ENCODE results near the gene STX16. TPM values are rescaled to one million over a fixed set of nuclear protein-coding genes. Genes with fewer than 3 reads are reported as not detected.

STX16 gene
- total and polyA plus RNA-seq, 2 donors (not counting 1 experiment from before 2014, with no cell fraction given), result 110 to 117 TPM

GRCh38 chr20:58673119-58673518 lies 22.0 kb downstream of the STX16 start:
- Histone ChIP-seq H3K36me3 (replicated peaks in 1 of 2; ENCODE audit: control extremely low read depth in 1 of 2, control insufficient read depth in 1 of 2, extremely low read depth in 1 of 2, insufficient read depth in 2 of 2, low read length in 1 of 2) (peaks cover 2 to 76% of the 10 kb centered on the region in 2 experiments), H3K4me1 (ENCODE audit: control insufficient read depth in 2 of 2, insufficient read depth in 2 of 2, low read length in 2 of 2) (peaks cover 8 to 13% of the 10 kb centered on the region in 2 donors), H3K9me3 (ENCODE audit: control extremely low read depth in 1 of 3, control insufficient read depth in 2 of 3, insufficient read depth in 1 of 3, low read length in 2 of 3) (no peaks in the 10 kb centered on the region), H3K27me3 (replicated peaks in 1 of 4; ENCODE audit: control extremely low read depth in 1 of 4, control insufficient read depth in 3 of 4, insufficient read depth in 4 of 4, low read length in 3 of 4) (no peaks in the 10 kb centered on the region), H4K20me1 (ENCODE audit: control insufficient read depth, insufficient read depth, low read length, poor library complexity, severe bottlenecking) (peaks cover 64% of the 10 kb centered on the region), H3K79me2 (ENCODE audit: control insufficient read depth, insufficient read depth, low read length) (peaks cover 3% of the 10 kb centered on the region), H2AFZ (ENCODE audit: insufficient read depth, low read depth, low read length, poor library complexity, severe bottlenecking) (no peak overlapping the region), H3K4me2 (replicated peaks; ENCODE audit: low read depth, low read length, poor library complexity, severe bottlenecking) (no peak overlapping the region), H3K9ac (ENCODE audit: low read length) (no peak overlapping the region), H3K27ac (ENCODE audit: low read length in 2 of 2) (no peak overlapping the region), H3K4me3 (ENCODE audit: control extremely low read depth in 1 of 5, extremely low read depth in 1 of 5, insufficient read depth in 1 of 5, low read depth in 2 of 5, low read length in 4 of 5) (no peak overlapping the region)
- Mint-ChIP-seq H3K27ac (no peak overlapping the region), H3K4me1 (peaks cover 13% of the 10 kb centered on the region), H3K4me3 (no peak overlapping the region), H3K27me3 (no peaks in the 10 kb centered on the region), H3K9me3 (ENCODE audit: insufficient read depth) (no peaks in the 10 kb centered on the region)
- TF ChIP-seq CTCF (IDR thresholded peaks at IDR 0.05) (no peak), EZH2 (IDR thresholded peaks at IDR 0.05; ENCODE audit: borderline replicate concordance, insufficient read depth, low read depth, low read length, poor library complexity, severe bottlenecking) (no peak)
- CTCF ChIA-PET, result no interaction called here
- intact Hi-C loops (cut with micrococcal nuclease), result no loop called here
- ATAC-seq (ENCODE audit: low read depth) (no peak), DNase-seq (no peak)
- POLR2A ChIA-PET, result no interaction called here
- 100% methylated on average over 9 of the region's 9 CpGs for WGBS (ENCODE audit: insufficient coverage)

- intact Hi-C loops (cut with micrococcal nuclease), result no loop called here
- peaks cover 3% of the 10 kb centered on the region for H3K79me2 ChIP-seq (ENCODE audit: control insufficient read depth, insufficient read depth, low read length)
- H3K9me3 ChIP-seq (ENCODE audit: control extremely low read depth in 1 of 3, control insufficient read depth in 2 of 3, insufficient read depth in 1 of 3, low read length in 2 of 3), result no peaks in the 10 kb centered on the region
- peaks cover 2% of the 10 kb centered on the region for H3K4me1 Mint-ChIP-seq
- H3K27ac Mint-ChIP-seq, result no peak overlapping the region
- peaks cover 2 to 73% of the 10 kb centered on the region in 2 experiments for H3K36me3 ChIP-seq (replicated peaks in 1 of 2; ENCODE audit: control extremely low read depth in 1 of 2, control insufficient read depth in 1 of 2, extremely low read depth in 1 of 2, insufficient read depth in 2 of 2, low read length in 1 of 2)
- H3K4me2 ChIP-seq (replicated peaks; ENCODE audit: low read depth, low read length, poor library complexity, severe bottlenecking), result no peak overlapping the region
- no peak overlapping the region for H3K27ac ChIP-seq (ENCODE audit: low read length in 2 of 2)
- no peak for TF ChIP-seq CTCF (IDR thresholded peaks at IDR 0.05)
- no peak for TF ChIP-seq EZH2 (IDR thresholded peaks at IDR 0.05; ENCODE audit: borderline replicate concordance, insufficient read depth, low read depth, low read length, poor library complexity, severe bottlenecking)
- no peak overlapping the region for H3K4me3 Mint-ChIP-seq
- no peak overlapping the region for H3K4me3 ChIP-seq (ENCODE audit: control extremely low read depth in 1 of 5, extremely low read depth in 1 of 5, insufficient read depth in 1 of 5, low read depth in 2 of 5, low read length in 4 of 5)
- H3K9ac ChIP-seq (ENCODE audit: low read length), result no peak overlapping the region
- no peaks in the 10 kb centered on the region for H3K27me3 Mint-ChIP-seq
- peaks cover 48% of the 10 kb centered on the region for H4K20me1 ChIP-seq (ENCODE audit: control insufficient read depth, insufficient read depth, low read length, poor library complexity, severe bottlenecking)
- ATAC-seq (ENCODE audit: low read depth), result no peak
- no peaks in the 10 kb centered on the region for H3K4me1 ChIP-seq (ENCODE audit: control insufficient read depth in 2 of 2, insufficient read depth in 2 of 2, low read length in 2 of 2)
- H2AFZ ChIP-seq (ENCODE audit: insufficient read depth, low read depth, low read length, poor library complexity, severe bottlenecking), result no peak overlapping the region
- POLR2A ChIA-PET, result no interaction called here
- H3K9me3 Mint-ChIP-seq (ENCODE audit: insufficient read depth), result no peaks in the 10 kb centered on the region
- CTCF ChIA-PET, result no interaction called here
- no peaks in the 10 kb centered on the region for H3K27me3 ChIP-seq (replicated peaks in 1 of 4; ENCODE audit: control extremely low read depth in 1 of 4, control insufficient read depth in 3 of 4, insufficient read depth in 4 of 4, low read length in 3 of 4)
- DNase-seq, result no peak
- 100% methylated on average over 15 of the region's 18 CpGs for WGBS (ENCODE audit: insufficient coverage)
Measured at GRCh38 chr20:58675146-58675584, 24.1 kb downstream of the STX16 start.

Data from B cell (primary cell).